22Rv1 (cell line): Measurements from ENCODE around the gene DTX2.
"Not testable (repeated sequence)": the region's sequence is repeated elsewhere in the genome, so short reads cannot be mapped to it uniquely, and the experiment has no call there.

Source experiments
- ZFX ChIP-seq: fragments of 450-650 bp; IDR thresholded peaks from 2 replicates; pipeline ENCODE4 v1.6.1; 2017; ENCODE audit warnings: antibody characterized with exemption, borderline replicate concordance
- TF ChIP-seq, protein P1 (sequence below): fragments of 450-650 bp; IDR thresholded peaks from 2 replicates; pipeline ENCODE4 v1.5.1; 2017; ENCODE audit warnings: mild to moderate bottlenecking

- TF ChIP-seq, protein P1, sequence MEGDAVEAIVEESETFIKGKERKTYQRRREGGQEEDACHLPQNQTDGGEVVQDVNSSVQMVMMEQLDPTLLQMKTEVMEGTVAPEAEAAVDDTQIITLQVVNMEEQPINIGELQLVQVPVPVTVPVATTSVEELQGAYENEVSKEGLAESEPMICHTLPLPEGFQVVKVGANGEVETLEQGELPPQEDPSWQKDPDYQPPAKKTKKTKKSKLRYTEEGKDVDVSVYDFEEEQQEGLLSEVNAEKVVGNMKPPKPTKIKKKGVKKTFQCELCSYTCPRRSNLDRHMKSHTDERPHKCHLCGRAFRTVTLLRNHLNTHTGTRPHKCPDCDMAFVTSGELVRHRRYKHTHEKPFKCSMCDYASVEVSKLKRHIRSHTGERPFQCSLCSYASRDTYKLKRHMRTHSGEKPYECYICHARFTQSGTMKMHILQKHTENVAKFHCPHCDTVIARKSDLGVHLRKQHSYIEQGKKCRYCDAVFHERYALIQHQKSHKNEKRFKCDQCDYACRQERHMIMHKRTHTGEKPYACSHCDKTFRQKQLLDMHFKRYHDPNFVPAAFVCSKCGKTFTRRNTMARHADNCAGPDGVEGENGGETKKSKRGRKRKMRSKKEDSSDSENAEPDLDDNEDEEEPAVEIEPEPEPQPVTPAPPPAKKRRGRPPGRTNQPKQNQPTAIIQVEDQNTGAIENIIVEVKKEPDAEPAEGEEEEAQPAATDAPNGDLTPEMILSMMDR = not testable (repeated sequence)
- TF ChIP-seq ZFX = not testable (repeated sequence)
Observed at GRCh38 chr7:76421097-76421496, 40.4 kb upstream of the DTX2 start.
